HG02623 (cell line): ENCODE measurements around the gene PDE9A.

ENCODE experiments used
- ATAC-seq: cut with Tn5 transposase; IDR thresholded peaks from one replicate; pipeline ENCODE4 v1.9.1; 2021; ENCODE audit warnings: moderate library complexity; ENCODE audit not compliant: unreplicated experiment

The PDE9A gene

GRCh38 chr21:42815217-42815616 lies 161.8 kb downstream of the PDE9A start:
- ATAC-seq: no peak

- ATAC-seq: no peak
These were observed 164.9 kb downstream of the PDE9A start for GRCh38 chr21:42818328-42818749.

GRCh38 chr21:42819861-42820615 lies 166.6 kb downstream of the PDE9A start:
- ATAC-seq: no peak

GRCh38 chr21:42820616-42821465 lies 167.4 kb downstream of the PDE9A start:
- ATAC-seq: no peak
